ENCODE data around the gene MORC3.

DNA sequence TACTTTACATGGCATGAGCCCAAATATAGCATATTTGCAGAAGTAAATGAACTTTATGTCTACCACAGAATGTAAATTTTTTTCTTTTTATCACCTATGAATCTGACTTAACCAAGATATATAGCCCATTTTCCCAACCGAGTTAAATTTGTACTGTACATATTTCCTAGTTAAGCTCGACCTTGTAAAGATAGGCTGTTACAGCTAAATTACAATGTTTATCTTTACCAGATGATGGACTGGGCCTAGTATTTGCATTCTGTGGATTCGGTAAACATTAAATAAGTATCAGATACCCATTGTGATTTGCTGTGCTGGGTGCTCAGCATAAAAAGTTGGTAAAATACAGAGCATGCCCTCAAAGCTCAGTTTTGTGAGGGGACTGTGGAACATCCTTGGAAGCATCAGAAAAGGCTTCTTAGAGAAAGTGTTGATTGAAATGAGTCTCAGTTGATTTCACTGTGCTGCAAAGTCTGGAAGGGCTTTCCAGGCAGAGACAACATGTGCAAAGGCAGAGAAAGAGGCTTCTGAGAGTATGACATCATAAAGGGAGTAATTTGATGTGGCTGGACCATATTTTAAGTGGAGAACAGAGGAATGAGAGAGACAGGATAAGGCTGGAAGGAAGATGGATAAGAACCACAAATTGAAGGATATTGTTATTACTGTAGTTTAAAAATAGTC lies 27.4 kb downstream of the MORC3 start:
- TF ChIP-seq, protein P1, sequence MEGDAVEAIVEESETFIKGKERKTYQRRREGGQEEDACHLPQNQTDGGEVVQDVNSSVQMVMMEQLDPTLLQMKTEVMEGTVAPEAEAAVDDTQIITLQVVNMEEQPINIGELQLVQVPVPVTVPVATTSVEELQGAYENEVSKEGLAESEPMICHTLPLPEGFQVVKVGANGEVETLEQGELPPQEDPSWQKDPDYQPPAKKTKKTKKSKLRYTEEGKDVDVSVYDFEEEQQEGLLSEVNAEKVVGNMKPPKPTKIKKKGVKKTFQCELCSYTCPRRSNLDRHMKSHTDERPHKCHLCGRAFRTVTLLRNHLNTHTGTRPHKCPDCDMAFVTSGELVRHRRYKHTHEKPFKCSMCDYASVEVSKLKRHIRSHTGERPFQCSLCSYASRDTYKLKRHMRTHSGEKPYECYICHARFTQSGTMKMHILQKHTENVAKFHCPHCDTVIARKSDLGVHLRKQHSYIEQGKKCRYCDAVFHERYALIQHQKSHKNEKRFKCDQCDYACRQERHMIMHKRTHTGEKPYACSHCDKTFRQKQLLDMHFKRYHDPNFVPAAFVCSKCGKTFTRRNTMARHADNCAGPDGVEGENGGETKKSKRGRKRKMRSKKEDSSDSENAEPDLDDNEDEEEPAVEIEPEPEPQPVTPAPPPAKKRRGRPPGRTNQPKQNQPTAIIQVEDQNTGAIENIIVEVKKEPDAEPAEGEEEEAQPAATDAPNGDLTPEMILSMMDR (IDR thresholded peaks at IDR 0.05) = no peak
- TF ChIP-seq EP300 (IDR thresholded peaks at IDR 0.05) = no peak
- TF ChIP-seq POLR2A (IDR thresholded peaks at IDR 0.05) = no peak
- no peak for TF ChIP-seq POLR2AphosphoS5 (IDR thresholded peaks at IDR 0.05)
